Gastrocnemius medialis (tissue), 4 donors: ENCODE results near the gene LMBRD2. TPM values are rescaled to one million over a fixed set of nuclear protein-coding genes. Genes with fewer than 3 reads are reported as not detected.

ENCODE experiments used
- ATAC-seq, 2 donors: fragments of 150-250 bp; one replicate each; pipeline ENCODE4 v1.9.1; 2016
- DNase-seq, 2 donors: peaks; one replicate each; pipeline ENCODE4 v3.0.0-alpha.2; 2019
- H3K27ac ChIP-seq, 4 donors: fragments of 200-600 bp; sonication (generic); 1 replicate in 1 of 4; 2 replicates in 3 of 4; pipeline ENCODE4 v1.5.1; 2016 to 2018; ENCODE audit warnings: mild to moderate bottlenecking in 2 of 4, moderate library complexity in 1 of 4
- H3K27me3 ChIP-seq, 3 donors: fragments of 200-600 bp; sonication (generic) in 2 of 3; 1 replicate in 1 of 3; 2 replicates in 2 of 3; pipeline versions ENCODE4 v1.5.1 to v1.6.0; 2016 to 2019; ENCODE audit warnings: mild to moderate bottlenecking in 1 of 3, moderate library complexity in 1 of 3
- H3K36me3 ChIP-seq, 2 donors: fragments of 200-600 bp; sonication (generic) in 1 of 2; one replicate each; pipeline ENCODE4 v1.5.1; 2017 to 2018
- H3K4me1 ChIP-seq, 2 donors: fragments of 200-600 bp; sonication (generic) in 1 of 2; one replicate each; pipeline ENCODE4 v1.5.1; 2016 to 2017; ENCODE audit warnings: mild to moderate bottlenecking in 2 of 2
- H3K4me3 ChIP-seq, 4 donors: fragments of 200-600 bp; sonication (generic) in 3 of 4; 1 replicate in 1 of 4; 2 replicates in 3 of 4; pipeline ENCODE4 v1.5.1; 2016 to 2019; ENCODE audit warnings: mild to moderate bottlenecking in 2 of 4
- H3K9me3 ChIP-seq, 3 donors: fragments of 200-600 bp; sonication (generic) in 2 of 3; 1 replicate in 1 of 3; 2 replicates in 2 of 3; pipeline ENCODE4 v1.5.1; 2016 to 2019
- POLR2A ChIP-seq, 2 donors: fragments of 450-650 bp; IDR thresholded peaks; one replicate each; pipeline ENCODE4 v1.6.1; 2017; ENCODE audit warnings: antibody characterized with exemption in 2 of 2, mild to moderate bottlenecking in 2 of 2, moderate library complexity in 2 of 2
- in situ Hi-C, 4 donors: fragments of 200-750 bp; cut with MboI; loops; one replicate each; pipeline versions ENCODE4 v1.15.0 to v1.8.0; 2017; ENCODE audit warnings: low sequenced_read_pairs in 4 of 4
- intact Hi-C: fragments of 100-400 bp; cut with DNase I; formaldehyde crosslinking; loops from one replicate; pipeline ENCODE4 v1.15.1; 2023; ENCODE audit warnings: low total_unique reads
- total RNA-seq, 4 donors: library from RNA; depleted of rRNA; stranded (reverse); fragments of >200 nt; gene quantifications; one replicate each; pipeline versions ENCODE4 v1.1.0 to v1.2.3, GENCODE V29; 2016
- TF ChIP-seq, protein P1 (sequence below), 5 experiments: fragments of 450-650 bp in 3 of 5; fragments of 200-600 bp in 2 of 5; sonication (generic) in 2 of 5; IDR thresholded peaks in 4 of 5; conservative IDR thresholded peaks in 1 of 5; 1 replicate in 4 of 5; 2 replicates in 1 of 5; pipeline ENCODE4 v1.5.1; 2016 to 2019; ENCODE audit warnings: antibody characterized with exemption in 5 of 5, mild to moderate bottlenecking in 3 of 5, moderate library complexity in 3 of 5

LMBRD2 gene
- total RNA-seq, 4 donors from 2014 or later: 12.2 to 29.0 (median 21.3) TPM

DNA sequence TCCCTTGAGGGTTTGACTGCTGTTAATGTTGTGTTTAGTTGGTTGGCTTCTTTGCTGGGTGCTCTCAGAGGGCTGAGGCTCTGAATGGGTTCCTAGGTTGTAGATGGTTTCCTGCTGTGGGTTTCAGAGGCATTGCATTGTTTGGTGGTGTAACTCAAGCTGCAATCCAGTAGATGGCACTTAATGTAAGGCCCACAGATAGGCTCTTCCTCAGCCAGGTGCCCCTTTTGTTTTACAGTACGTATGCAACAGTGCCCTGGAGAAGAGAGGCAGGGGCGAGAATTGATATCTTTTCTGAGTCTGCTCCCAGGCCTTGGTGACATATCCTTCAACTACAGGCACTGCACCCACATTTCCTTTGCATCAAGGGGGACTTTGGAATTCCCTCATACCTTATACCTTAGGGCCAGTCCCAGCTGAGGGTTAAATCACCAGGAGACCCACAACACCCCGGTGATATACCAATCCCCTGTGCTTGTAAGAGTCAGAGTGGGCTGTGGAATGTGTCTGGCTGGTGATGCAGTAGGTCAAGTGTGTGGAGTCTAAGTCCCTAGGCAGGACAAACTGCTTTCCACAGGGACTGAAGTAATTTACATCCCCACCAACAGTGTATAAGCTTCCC is 78.0 kb downstream of the LMBRD2 start:
- DNase-seq (no peak), ATAC-seq (no peak)
- Histone ChIP-seq H3K9me3 (no peaks in the 10 kb centered on the region), H3K4me1 (no peaks in the 10 kb centered on the region), H3K36me3 (no peaks in the 10 kb centered on the region), H3K27me3 (peaks cover 0 to under 1% (median 0%) of the 10 kb centered on the region in 3 donors), H3K4me3 (no peak overlapping the region), H3K27ac (no peak overlapping the region)
- TF ChIP-seq POLR2A (IDR thresholded peaks at IDR 0.05): no peak
- TF ChIP-seq, protein P1, sequence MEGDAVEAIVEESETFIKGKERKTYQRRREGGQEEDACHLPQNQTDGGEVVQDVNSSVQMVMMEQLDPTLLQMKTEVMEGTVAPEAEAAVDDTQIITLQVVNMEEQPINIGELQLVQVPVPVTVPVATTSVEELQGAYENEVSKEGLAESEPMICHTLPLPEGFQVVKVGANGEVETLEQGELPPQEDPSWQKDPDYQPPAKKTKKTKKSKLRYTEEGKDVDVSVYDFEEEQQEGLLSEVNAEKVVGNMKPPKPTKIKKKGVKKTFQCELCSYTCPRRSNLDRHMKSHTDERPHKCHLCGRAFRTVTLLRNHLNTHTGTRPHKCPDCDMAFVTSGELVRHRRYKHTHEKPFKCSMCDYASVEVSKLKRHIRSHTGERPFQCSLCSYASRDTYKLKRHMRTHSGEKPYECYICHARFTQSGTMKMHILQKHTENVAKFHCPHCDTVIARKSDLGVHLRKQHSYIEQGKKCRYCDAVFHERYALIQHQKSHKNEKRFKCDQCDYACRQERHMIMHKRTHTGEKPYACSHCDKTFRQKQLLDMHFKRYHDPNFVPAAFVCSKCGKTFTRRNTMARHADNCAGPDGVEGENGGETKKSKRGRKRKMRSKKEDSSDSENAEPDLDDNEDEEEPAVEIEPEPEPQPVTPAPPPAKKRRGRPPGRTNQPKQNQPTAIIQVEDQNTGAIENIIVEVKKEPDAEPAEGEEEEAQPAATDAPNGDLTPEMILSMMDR (IDR thresholded peaks at IDR 0.05 in 4 of 5, conservative IDR thresholded peaks at IDR 0.05 in 1 of 5): no peak
- intact Hi-C loops: no loop called here
- in situ Hi-C loops: no loop called here

DNA sequence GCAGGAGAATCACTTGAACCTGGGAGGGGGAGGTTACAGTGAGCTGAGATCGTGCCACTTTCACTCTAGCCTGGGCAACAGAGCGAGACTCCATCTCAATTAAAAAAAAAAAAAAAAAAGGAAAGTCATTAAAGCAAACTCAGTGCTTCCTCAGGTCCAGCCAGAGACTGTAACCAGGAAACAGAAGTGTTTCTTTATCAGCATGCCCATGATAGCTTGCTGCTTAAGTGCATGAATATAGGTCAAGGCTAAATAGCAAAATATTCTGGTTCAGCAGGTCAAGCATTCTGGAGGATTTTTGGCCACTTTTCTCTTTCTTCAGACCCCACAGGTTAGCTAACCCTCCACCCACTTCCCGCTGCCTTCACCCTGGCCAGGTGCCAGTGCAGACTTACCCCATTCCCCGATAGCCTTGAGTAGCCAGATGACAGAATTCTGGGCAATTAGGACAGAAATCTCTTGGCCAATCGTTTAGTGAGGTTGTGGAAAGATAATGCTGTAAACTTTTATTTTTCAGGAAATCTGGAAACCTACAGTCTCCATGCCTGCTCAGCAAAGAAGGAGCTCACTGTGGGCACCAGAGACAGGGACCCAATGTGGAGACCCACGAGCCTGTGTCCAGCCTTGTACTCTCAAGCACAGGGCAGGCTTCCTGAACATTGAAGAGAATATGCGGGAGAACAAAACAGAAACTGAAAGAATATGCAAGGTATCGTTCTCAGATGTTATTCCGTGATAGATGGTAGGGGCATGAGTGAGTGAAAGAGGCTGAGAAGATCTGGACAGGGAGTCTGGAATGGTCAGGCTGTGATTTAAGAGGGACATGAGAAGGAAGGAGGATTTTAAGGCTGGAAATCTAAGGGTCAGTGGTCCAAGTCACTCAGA is 80.8 kb downstream of the LMBRD2 start:
- intact Hi-C loops (no loop called here), in situ Hi-C loops (no loop called here)
- no peak for DNase-seq
- no peak for ATAC-seq
- H3K4me1 ChIP-seq: no peaks in the 10 kb centered on the region
- H3K36me3 ChIP-seq: no peaks in the 10 kb centered on the region
- no peak overlapping the region for H3K27ac ChIP-seq
- H3K9me3 ChIP-seq: no peaks in the 10 kb centered on the region
- peak overlapping the region in 1 of 4 donors; percentile 2 for H3K4me3 ChIP-seq
- TF ChIP-seq, protein P1 (IDR thresholded peaks at IDR 0.05 in 4 of 5, conservative IDR thresholded peaks at IDR 0.05 in 1 of 5): no peak
- TF ChIP-seq POLR2A (IDR thresholded peaks at IDR 0.05): no peak
- no peaks in the 10 kb centered on the region for H3K27me3 ChIP-seq

DNA sequence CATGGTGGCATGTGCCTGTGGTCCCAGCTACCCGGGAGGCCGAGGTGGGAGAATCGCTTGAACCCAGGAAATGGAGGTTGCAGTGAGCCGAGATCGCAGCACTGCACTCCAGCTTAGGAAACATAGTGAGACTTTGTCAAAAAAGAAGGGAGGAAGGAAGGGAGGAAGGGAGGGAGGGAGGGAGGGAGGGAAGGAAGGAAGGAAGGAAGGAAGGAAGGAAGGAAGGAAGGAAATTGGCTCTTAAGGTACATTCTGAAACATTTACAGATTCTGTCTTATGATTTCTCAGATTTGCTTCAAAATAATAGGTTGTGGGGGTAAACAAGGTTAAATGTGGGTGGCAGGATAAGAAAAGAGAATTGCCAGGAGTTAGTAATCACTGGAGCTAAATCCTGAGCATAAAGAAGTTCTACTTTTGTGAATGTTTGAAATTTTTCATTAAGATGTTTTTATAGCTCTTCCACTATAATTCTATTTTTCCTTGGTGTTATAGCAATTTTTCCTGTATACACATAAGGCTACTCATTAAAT is 82.9 kb downstream of the LMBRD2 start:
- Histone ChIP-seq H3K4me1 (no peaks in the 10 kb centered on the region), H3K9me3 (no peaks in the 10 kb centered on the region), H3K4me3 (no peak overlapping the region), H3K27ac (no peak overlapping the region), H3K27me3 (peaks cover 3 to 10% (median 7%) of the 10 kb centered on the region in 3 donors), H3K36me3 (no peaks in the 10 kb centered on the region)
- intact Hi-C loops (no loop called here), in situ Hi-C loops (no loop called here)
- ATAC-seq (no peak), DNase-seq (no peak)
- no peak for TF ChIP-seq POLR2A (IDR thresholded peaks at IDR 0.05)
- TF ChIP-seq, protein P1 (IDR thresholded peaks at IDR 0.05 in 4 of 5, conservative IDR thresholded peaks at IDR 0.05 in 1 of 5): no peak

DNA sequence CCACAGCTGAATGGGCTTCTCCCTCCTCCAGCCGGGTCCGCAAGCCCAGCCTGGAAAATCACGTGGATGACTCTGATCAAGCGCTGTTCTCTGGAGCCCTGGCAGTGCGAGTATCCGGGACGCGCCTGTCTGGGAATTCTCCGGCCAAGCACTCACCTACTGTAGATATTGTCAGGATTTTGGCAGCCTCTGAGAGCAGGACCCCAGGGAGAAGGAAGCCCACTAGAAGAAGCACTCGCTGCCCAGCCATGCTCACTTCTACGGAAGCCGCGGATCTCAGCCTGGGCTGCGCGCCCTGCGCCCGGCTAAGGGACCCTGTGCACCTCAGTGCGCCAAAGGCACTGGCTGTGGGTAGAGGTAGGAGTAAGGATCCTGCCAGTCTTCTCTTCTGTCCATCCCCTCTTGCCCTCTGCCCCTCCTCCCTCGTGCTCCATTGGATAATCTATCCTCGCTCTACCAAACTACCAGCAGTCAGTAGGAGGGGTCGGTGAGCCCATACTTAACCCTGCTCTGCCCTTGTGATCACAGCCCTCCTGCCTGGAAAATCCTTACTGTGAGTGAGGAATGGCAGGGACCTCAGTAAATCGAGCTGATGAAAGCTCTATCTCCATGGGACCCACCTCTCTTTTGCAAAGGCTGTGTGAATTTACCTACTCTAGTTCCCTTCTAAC is 85.0 kb downstream of the LMBRD2 start, which contains the start of gene UGT3A2:
UGT3A2 (minus strand) TSS at position 343 of the 671 bp plus-strand sequence; CDS start at position 250, 93 bp downstream.
- in situ Hi-C loops: no loop called here

More for the DNA sequence above, 85.0 kb downstream of the LMBRD2 start, which contains the start of gene UGT3A2:
- Histone ChIP-seq H3K4me1 (no peaks in the 10 kb centered on the region), H3K36me3 (no peaks in the 10 kb centered on the region), H3K27ac (no peak within 1 kb of the TSS), H3K27me3 (peaks cover 7 to 10% (median 10%) of the 10 kb centered on the region in 3 donors), H3K9me3 (no peaks in the 10 kb centered on the region), H3K4me3 (peak within 1 kb of the TSS in 3 of 4 donors; percentile 28 to 36 (median 32))
- DNase-seq (no peak), ATAC-seq (no peak)
- intact Hi-C loops: no loop called here
- no peak for TF ChIP-seq POLR2A (IDR thresholded peaks at IDR 0.05)
- TF ChIP-seq, protein P1 (IDR thresholded peaks at IDR 0.05 in 4 of 5, conservative IDR thresholded peaks at IDR 0.05 in 1 of 5): no peak
